Endothelial cell of umbilical vein (primary cell): ENCODE measurements around the gene METTL27. TPM values are rescaled to one million over a fixed set of nuclear protein-coding genes. Genes with fewer than 3 reads are reported as not detected.
A peak's percentile ranks its signal among the peaks of the same experiment; 100 is the strongest.

Experiments used
- BruUV-seq: library from RNA; stranded (reverse); fragments of 400-500 nt; replicated peaks from 2 replicates; lab custom pipeline; 2021; lab: Mats Ljungman, UMichigan
- CTCF ChIA-PET: fragments of 300-600, 350-600 bp; sonication (Branson Sonifier 250); formaldehyde crosslinking; loops from one replicate; lab custom pipeline; 2021; ENCODE audit warnings: antibody characterized with exemption, inconsistent platforms; lab: Charles Lee
- POLR2A ChIA-PET: fragments of 300-600, 350-600 bp; sonication (Branson Sonifier 250); formaldehyde crosslinking; loops from one replicate; lab custom pipeline; 2021; ENCODE audit warnings: antibody characterized with exemption, inconsistent platforms; lab: Charles Lee
- DNase-seq: peaks from one replicate; pipeline ENCODE4 v3.0.0-alpha.2; 2011; ENCODE audit warnings: low read depth, low spot score
- FAIRE-seq: peaks from 2 replicates; lab custom pipeline; 2011; peaks lifted over from hg19 to GRCh38; lab: Jason Lieb, UNC
- H2AFZ ChIP-seq: 2 replicates; pipeline ENCODE4 v1.6.0; 2012; ENCODE audit warnings: low read depth, low read length, control low read depth, inconsistent platforms
- H3K27ac ChIP-seq: 2 replicates; pipeline ENCODE4 v1.5.1; 2011; ENCODE audit warnings: low read depth, mild to moderate bottlenecking, control low read depth, low read length, moderate library complexity; ENCODE audit not compliant: insufficient read depth
- H3K27me3 ChIP-seq, 2 experiments: 2 replicates each; pipeline versions ENCODE4 v1.6.0 to v1.6.1; 2011; ENCODE audit warnings: low read length in 2 of 2, mixed read lengths in 1 of 2; ENCODE audit not compliant: control insufficient read depth in 2 of 2, insufficient read depth in 2 of 2
- H3K36me3 ChIP-seq, 2 experiments: 2 replicates in 1 of 2; 3 replicates in 1 of 2; pipeline ENCODE4 v1.5.1; 2011; ENCODE audit warnings: low read length in 2 of 2, mild to moderate bottlenecking in 1 of 2, moderate library complexity in 1 of 2; ENCODE audit not compliant: control insufficient read depth in 2 of 2, insufficient read depth in 2 of 2; ENCODE audit errors: extremely low read depth in 1 of 2
- H3K4me1 ChIP-seq: 3 replicates; pipeline ENCODE4 v1.5.1; 2011; ENCODE audit warnings: mild to moderate bottlenecking, low read length; ENCODE audit not compliant: control insufficient read depth, insufficient read depth; ENCODE audit errors: extremely low read depth
- H3K4me2 ChIP-seq: 2 replicates; pipeline ENCODE4 v1.6.1; 2011; ENCODE audit warnings: low read length, control low read depth, mixed read lengths; ENCODE audit not compliant: insufficient read depth
- H3K4me3 ChIP-seq, 3 experiments: fragments of 200-600 bp in 1 of 3; sonication (generic), shearing (Covaris generic) in 1 of 3; replicated peaks in 1 of 3; 2 replicates each; pipeline ENCODE4 v1.5.1; 2011 to 2016; ENCODE audit warnings: control low read depth in 3 of 3, low read length in 3 of 3, mild to moderate bottlenecking in 2 of 3, inconsistent platforms in 1 of 3, low read depth in 1 of 3, moderate library complexity in 1 of 3; ENCODE audit not compliant: insufficient read depth in 1 of 3
- H3K79me2 ChIP-seq: 2 replicates; pipeline ENCODE4 v1.6.0; 2012; ENCODE audit warnings: low read length, inconsistent platforms; ENCODE audit not compliant: control insufficient read depth, insufficient read depth
- H3K9ac ChIP-seq: replicated peaks from 2 replicates; pipeline ENCODE3; 2011; ENCODE audit warnings: low read length, control low read depth; ENCODE audit not compliant: insufficient read depth; ENCODE audit errors: extremely low read depth
- H3K9me1 ChIP-seq: replicated peaks from 3 replicates; pipeline ENCODE4 v1.6.0; 2011; ENCODE audit warnings: mild to moderate bottlenecking, low read length; ENCODE audit not compliant: control insufficient read depth, insufficient read depth; ENCODE audit errors: extremely low read depth
- H3K9me3 ChIP-seq: replicated peaks from 2 replicates; pipeline ENCODE4 v1.5.1; 2012; ENCODE audit warnings: low read length, inconsistent platforms; ENCODE audit not compliant: control insufficient read depth, insufficient read depth
- H4K20me1 ChIP-seq: replicated peaks from 2 replicates; pipeline ENCODE3; 2011; ENCODE audit warnings: mild to moderate bottlenecking, low read length; ENCODE audit not compliant: control insufficient read depth, insufficient read depth; ENCODE audit errors: extremely low read depth
- EZH2 ChIP-seq: IDR thresholded peaks from 2 replicates; pipeline ENCODE4 v1.6.1; 2012; ENCODE audit warnings: borderline replicate concordance, low read depth, mild to moderate bottlenecking, moderate library complexity, low read length, inconsistent platforms; ENCODE audit not compliant: severe bottlenecking
- FOS ChIP-seq: IDR thresholded peaks from 2 replicates; pipeline ENCODE4 v1.6.1; 2011; ENCODE audit warnings: mild to moderate bottlenecking, low read length, moderate library complexity, borderline replicate concordance; ENCODE audit not compliant: insufficient read depth
- GATA2 ChIP-seq: IDR thresholded peaks from 2 replicates; pipeline ENCODE4 v1.7.0; 2011; ENCODE audit warnings: low read depth, mild to moderate bottlenecking, moderate library complexity, mixed read lengths, low read length; ENCODE audit not compliant: insufficient read length, insufficient read depth
- JUN ChIP-seq: IDR thresholded peaks from 2 replicates; pipeline ENCODE4 v1.6.1; 2011; ENCODE audit warnings: borderline replicate concordance, low read depth; ENCODE audit not compliant: insufficient read length, insufficient read depth
- MYC ChIP-seq: IDR thresholded peaks from one replicate; pipeline ENCODE4 v1.6.1; 2011; ENCODE audit warnings: mild to moderate bottlenecking, low read depth, low read length
- POLR2A ChIP-seq: IDR thresholded peaks from 2 replicates; pipeline ENCODE4 v1.6.1; 2012; ENCODE audit warnings: low read depth, mild to moderate bottlenecking, control low read depth, low read length
- POLR2AphosphoS5 ChIP-seq: IDR thresholded peaks from 2 replicates; pipeline ENCODE4 v1.6.1; 2012; ENCODE audit warnings: low read depth, mild to moderate bottlenecking, control low read depth, low read length, moderate library complexity; ENCODE audit not compliant: insufficient read depth
- dilution Hi-C: fragments of 300-500 bp; cut with MboI; formaldehyde crosslinking; loops from one replicate; pipeline ENCODE4 v1.15.0; 2019; ENCODE audit warnings: low sequenced_read_pairs; ENCODE audit not compliant: extremely low pct_ligation_motif_present
- intact Hi-C: fragments of 100-400 bp; cut with micrococcal nuclease; formaldehyde crosslinking; loops from one replicate; pipeline ENCODE4 v1.10.0; 2022
- polyA plus RNA-seq, 4 experiments: library from polyadenylated mRNA; depleted of rRNA in 3 of 4; stranded (reverse) in 3 of 4; unstranded in 1 of 4; fragments of >200 nt; gene quantifications; 2 replicates each; pipeline versions ENCODE4 v1.2.1 to v1.2.3, GENCODE V29; 2011 to 2012; ENCODE audit warnings: missing spikeins in 1 of 4
- total RNA-seq: library from RNA; stranded (reverse); gene quantifications from 2 replicates; pipeline ENCODE4 v1.2.3, GENCODE V29; 2021
- TF ChIP-seq, protein P1 (sequence below), 2 donors: IDR thresholded peaks; 1 replicate in 1 of 2; 2 replicates in 1 of 2; pipeline ENCODE4 v1.5.1; 2011; ENCODE audit warnings: low read length in 2 of 2, mild to moderate bottlenecking in 2 of 2, moderate library complexity in 2 of 2, control low read depth in 1 of 2, inconsistent platforms in 1 of 2, low read depth in 1 of 2; ENCODE audit not compliant: insufficient read depth in 1 of 2; ENCODE audit errors: extremely low read depth in 1 of 2
- TF ChIP-seq, protein P2 (sequence below): IDR thresholded peaks from 2 replicates; pipeline ENCODE4 v1.6.1; 2011; ENCODE audit not compliant: insufficient read depth, insufficient read length

The METTL27 gene
- total and polyA plus RNA-seq, 2 donors (not counting 3 experiments of a cell fraction or from before 2014, with no cell fraction given), result 6.9 to 10.8 TPM

DNA sequence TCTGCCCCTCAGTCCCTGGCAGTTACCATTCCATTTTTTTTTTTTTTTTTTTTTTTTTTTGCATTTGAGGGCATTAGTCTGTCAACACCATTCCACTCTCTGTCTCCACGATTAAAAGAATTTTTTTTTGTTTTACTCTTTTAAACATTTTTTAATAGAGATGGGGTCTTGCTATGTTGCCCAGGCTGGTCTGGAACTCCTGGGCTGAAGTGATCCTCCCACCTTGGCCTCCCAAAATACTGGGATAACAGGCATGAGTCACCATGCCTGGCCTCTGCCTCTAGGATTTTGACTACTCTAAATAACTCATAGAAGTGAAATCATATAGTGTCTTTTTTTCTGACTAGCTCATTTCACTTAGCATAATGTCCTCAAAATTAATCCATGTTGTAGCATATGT, 55.7 kb downstream of the METTL27 start:
- Histone ChIP-seq H3K27ac (no peak overlapping the region), H3K4me2 (no peak overlapping the region), H3K36me3 (no peaks in the 10 kb centered on the region), H3K9me3 (no peaks in the 10 kb centered on the region), H3K9me1 (no peaks in the 10 kb centered on the region), H3K27me3 (no peaks in the 10 kb centered on the region), H2AFZ (no peak overlapping the region), H3K79me2 (no peaks in the 10 kb centered on the region), H4K20me1 (no peaks in the 10 kb centered on the region), H3K4me1 (no peaks in the 10 kb centered on the region), H3K9ac (no peak overlapping the region), H3K4me3 (no peak overlapping the region)
- DNase-seq, result no peak
- ChIA-PET CTCF (interaction anchor here (0.6 kb wide), 1 partner anchor 12 kb away, joined by 3 read pairs; no protein-coding TSS in a partner anchor), POLR2A (no interaction called here)
- no TSS peak for BruUV-seq
- dilution Hi-C loops (no loop called here), intact Hi-C loops (no loop called here)
- TF ChIP-seq, protein P1, sequence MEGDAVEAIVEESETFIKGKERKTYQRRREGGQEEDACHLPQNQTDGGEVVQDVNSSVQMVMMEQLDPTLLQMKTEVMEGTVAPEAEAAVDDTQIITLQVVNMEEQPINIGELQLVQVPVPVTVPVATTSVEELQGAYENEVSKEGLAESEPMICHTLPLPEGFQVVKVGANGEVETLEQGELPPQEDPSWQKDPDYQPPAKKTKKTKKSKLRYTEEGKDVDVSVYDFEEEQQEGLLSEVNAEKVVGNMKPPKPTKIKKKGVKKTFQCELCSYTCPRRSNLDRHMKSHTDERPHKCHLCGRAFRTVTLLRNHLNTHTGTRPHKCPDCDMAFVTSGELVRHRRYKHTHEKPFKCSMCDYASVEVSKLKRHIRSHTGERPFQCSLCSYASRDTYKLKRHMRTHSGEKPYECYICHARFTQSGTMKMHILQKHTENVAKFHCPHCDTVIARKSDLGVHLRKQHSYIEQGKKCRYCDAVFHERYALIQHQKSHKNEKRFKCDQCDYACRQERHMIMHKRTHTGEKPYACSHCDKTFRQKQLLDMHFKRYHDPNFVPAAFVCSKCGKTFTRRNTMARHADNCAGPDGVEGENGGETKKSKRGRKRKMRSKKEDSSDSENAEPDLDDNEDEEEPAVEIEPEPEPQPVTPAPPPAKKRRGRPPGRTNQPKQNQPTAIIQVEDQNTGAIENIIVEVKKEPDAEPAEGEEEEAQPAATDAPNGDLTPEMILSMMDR (IDR thresholded peaks at IDR 0.05; ENCODE audit: extremely low read depth in 1 of 2, insufficient read depth in 1 of 2, low read depth in 1 of 2, low read length in 2 of 2), result no peak
- TF ChIP-seq POLR2A, result no peak
- TF ChIP-seq, protein P2, sequence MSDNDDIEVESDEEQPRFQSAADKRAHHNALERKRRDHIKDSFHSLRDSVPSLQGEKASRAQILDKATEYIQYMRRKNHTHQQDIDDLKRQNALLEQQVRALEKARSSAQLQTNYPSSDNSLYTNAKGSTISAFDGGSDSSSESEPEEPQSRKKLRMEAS, result no peak
- TF ChIP-seq EZH2, result no peak
- TF ChIP-seq FOS, result no peak
- no peak for TF ChIP-seq JUN
- TF ChIP-seq GATA2, result no peak
- TF ChIP-seq MYC, result no peak
- TF ChIP-seq POLR2AphosphoS5, result no peak
- FAIRE-seq, result peak; percentile 74

Other genes with a start within 250 kb of the METTL27 start
- not detected in 2 replicates for gene MLXIPL, start 218.0 kb downstream of the METTL27 start, total RNA-seq
- not detected in 2 replicates for gene MLXIPL, start 218.0 kb downstream of the METTL27 start, polyA plus RNA-seq
- gene VPS37D, start 174.7 kb downstream of the METTL27 start, total RNA-seq, result 2.0 and 2.4 TPM in 2 replicates
- gene VPS37D, start 174.7 kb downstream of the METTL27 start, polyA plus RNA-seq, result 2.1 and 2.9 TPM in 2 replicates
- gene DNAJC30, start 159.1 kb downstream of the METTL27 start, total RNA-seq, result 10.4 and 11.9 TPM in 2 replicates
- gene DNAJC30, start 159.1 kb downstream of the METTL27 start, polyA plus RNA-seq, result 10.6 and 14.7 TPM in 2 replicates
- 60.1 and 64.6 TPM in 2 replicates for gene BUD23, start 158.9 kb downstream of the METTL27 start, total RNA-seq
- 49.0 and 62.1 TPM in 2 replicates for gene BUD23, start 158.9 kb downstream of the METTL27 start, polyA plus RNA-seq
- 16.8 and 20.8 TPM in 2 replicates for gene STX1A, start 122.8 kb downstream of the METTL27 start, total RNA-seq
- gene STX1A, start 122.8 kb downstream of the METTL27 start, polyA plus RNA-seq, result 13.1 and 16.0 TPM in 2 replicates
- gene ABHD11, start 103.7 kb downstream of the METTL27 start, total RNA-seq, result 13.3 and 19.0 TPM in 2 replicates
- 18.4 and 18.9 TPM in 2 replicates for gene ABHD11, start 103.7 kb downstream of the METTL27 start, polyA plus RNA-seq
- gene CLDN3, start 72.2 kb downstream of the METTL27 start, total RNA-seq, result 0.62 and 0.95 TPM in 2 replicates
- gene CLDN3, start 72.2 kb downstream of the METTL27 start, polyA plus RNA-seq, result 1.9 and 2.4 TPM in 2 replicates
- 0.13 and 0.25 TPM in 2 replicates for gene CLDN4, start 11.5 kb downstream of the METTL27 start, total RNA-seq
- 0.14 and 0.15 TPM in 2 replicates for gene CLDN4, start 11.5 kb downstream of the METTL27 start, polyA plus RNA-seq
- not detected in 2 replicates for gene TMEM270, start 18.6 kb upstream of the METTL27 start, total RNA-seq
- not detected in 2 replicates for gene TMEM270, start 18.6 kb upstream of the METTL27 start, polyA plus RNA-seq
- gene ELN, start 185.7 kb upstream of the METTL27 start, total RNA-seq, result 0.18 and 1.7 TPM in 2 replicates
- 2.6 and 3.1 TPM in 2 replicates for gene ELN, start 185.7 kb upstream of the METTL27 start, polyA plus RNA-seq
- 54.4 and 54.5 TPM in 2 replicates for gene LIMK1, start 241.3 kb upstream of the METTL27 start, total RNA-seq
- 52.9 and 62.0 TPM in 2 replicates for gene LIMK1, start 241.3 kb upstream of the METTL27 start, polyA plus RNA-seq